ENCODE results near the gene RNF225.
A peak's percentile ranks its signal among the peaks of the same experiment; 100 is the strongest.

- TF ChIP-seq CTCF (IDR thresholded peaks at IDR 0.05) (no peak), POLR2A (IDR thresholded peaks at IDR 0.05) (peak in 1 of 2 donors; percentile 70)
Measured at GRCh38 chr19:58439576-58440554, 44.4 kb downstream of the RNF225 start, which contains the start of gene ZNF132.

All from thyroid gland (tissue), 4 donors.